Measurements from ENCODE around the gene ANKRD34B.
"Not testable (repeated sequence)": the region's sequence is repeated elsewhere in the genome, so short reads cannot be mapped to it uniquely, and the experiment has no call there.

The ANKRD34B gene

DNA sequence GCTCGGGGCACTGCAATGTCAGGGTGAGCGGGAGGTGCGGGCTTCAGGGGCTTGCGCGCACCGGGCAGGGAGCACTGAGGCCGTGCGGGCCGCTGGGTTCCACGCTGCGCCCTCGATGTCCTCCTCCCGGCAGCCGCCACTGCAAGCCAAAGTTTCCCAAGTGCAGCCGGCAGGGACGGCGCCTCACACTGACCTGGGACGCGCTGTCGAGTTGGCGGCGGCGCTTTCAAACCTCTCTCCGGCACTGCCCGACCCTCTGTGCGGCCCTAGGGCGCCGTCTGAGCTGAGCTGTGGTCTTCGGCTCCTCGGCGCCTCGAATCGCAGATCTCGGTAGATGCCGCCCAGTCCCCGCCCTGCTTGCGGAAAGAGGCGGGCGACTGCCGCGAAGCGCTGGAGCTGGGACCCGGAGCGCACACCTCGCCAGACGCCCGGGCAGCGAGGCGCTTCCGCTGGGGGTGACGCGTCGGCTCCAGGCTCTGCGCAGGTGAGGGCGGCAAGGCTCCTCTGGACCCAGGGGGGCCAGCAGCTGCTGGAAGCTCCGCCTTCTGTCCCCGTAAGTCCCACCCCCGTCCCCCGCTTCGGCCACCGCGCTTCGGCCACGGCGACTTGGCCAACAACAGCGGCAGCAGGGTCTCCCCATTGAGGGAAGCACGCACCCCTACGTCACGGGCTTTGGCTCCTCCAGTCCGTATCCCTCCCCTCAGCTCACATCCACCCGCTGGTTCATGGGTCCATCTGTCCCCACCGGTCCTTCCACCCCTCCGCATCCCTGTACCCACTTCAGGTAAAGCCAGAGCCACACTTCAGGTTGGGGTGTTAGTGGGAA is at the start of gene ANKRD34B:
Gene ANKRD34B, minus strand, starts transcription at position 320 of the 826 bp plus-strand sequence. CDS start 10,261 bp downstream, outside the sequence.
- no peak for DNase-seq

DNA sequence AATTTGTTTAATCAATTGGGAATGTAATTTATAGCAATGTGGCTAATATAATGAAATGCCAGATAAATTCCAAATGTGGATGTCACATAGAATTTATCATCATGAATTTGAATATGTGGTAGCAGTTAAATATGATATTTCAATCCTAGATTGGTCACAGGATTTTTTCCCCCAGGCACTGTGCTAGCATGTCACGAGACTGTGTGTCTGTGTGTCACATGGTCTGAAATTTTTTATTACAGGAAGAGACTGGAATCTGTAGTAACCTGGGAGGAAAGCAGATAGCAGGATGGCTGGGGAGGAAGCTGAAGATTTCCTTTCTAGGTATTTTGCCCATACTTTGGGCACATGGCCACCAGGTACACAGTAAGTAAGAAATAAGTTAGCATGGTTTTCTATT is 49.0 kb upstream of the ANKRD34B start:
- no peak for DNase-seq

DNA sequence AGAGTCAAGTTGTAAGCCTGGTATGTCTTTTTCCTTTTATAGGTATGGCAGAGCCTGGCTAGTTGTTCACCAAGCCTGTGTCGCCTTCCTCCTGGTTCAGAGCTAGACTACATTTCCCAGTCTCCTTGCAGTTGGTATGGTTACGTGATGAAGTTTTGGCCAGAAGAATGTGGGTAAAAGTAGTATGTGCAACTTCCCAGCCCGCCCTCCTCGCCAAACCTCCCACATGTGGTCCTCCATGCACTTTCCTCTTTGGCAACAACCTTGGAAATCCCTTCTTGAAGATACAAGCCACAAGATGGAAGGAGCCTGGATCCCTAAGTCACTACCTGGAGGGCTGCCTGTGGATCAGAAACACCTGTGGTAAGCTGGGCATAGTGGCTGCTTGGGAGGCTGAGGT is 48.4 kb upstream of the ANKRD34B start:
- DNase-seq: no peak

DNA sequence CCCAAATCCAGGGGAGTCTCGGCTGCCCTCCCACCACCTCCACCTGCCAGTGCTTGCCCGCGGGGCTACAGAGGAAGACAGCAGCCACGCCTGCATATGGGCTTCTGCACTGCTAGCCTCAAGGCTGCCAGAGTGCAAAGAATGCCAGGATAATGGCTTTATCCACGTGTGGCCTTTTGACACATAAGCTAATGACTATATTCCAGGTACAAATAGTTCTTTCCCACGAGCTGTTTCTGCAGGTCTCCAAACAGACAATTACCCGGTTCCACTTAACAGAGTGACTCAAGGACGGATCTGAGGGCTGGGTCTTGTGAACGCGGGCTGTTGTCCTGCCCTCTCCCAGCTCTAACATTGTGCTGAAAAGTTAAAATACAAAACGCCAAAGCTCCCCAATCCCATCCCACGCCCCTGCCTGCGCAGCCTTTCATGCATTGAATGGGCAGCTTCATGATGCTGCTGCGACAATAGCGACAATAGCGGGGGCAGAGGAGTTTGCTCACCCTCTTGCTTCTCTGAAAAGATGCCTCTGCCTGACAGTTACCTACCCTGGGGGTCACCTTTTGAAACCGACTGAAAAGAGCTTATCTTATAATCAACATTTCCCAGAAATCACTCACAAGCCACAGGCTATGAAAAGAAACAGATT is 45.3 kb upstream of the ANKRD34B start:
- DNase-seq: no peak

DNA sequence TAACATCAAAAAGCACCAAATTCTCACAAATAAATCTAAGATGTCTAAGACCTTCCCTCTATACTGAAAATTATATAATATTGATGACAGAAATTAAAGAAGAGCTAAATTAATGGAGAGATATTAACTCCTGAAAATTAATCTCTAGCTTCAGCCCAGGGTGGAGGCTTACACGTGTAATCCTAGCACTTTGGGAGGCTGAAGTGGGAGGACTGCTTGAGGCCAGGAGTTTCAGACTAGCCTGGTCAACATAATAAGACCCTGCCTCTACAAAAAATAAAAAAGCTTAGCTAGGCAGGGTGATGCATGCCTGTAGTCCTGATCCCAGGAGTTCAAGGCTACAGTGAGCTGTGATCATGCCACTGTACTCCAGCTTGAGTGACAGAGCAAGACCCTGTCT is 39.6 kb upstream of the ANKRD34B start:
- no peak for DNase-seq

DNA sequence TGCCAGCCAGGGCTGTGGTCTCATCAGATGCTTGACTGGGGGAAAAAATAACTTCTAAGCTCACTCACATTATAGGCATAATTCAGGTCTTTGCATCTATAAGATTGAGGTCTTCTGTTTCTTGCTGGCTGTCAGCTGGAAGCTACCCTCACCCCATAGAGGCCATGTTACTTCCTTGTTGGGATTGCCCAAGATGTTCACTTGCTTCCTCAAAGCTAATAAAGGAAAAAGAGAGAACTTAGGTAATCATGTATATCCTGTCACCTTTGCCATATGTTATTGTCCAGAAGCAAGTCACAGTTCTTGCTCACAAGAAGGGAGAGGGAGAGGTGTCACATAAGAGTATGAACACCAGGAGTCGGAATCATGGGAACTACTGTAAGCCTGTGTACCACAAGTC is 38.7 kb upstream of the ANKRD34B start:
- no peak for DNase-seq

DNA sequence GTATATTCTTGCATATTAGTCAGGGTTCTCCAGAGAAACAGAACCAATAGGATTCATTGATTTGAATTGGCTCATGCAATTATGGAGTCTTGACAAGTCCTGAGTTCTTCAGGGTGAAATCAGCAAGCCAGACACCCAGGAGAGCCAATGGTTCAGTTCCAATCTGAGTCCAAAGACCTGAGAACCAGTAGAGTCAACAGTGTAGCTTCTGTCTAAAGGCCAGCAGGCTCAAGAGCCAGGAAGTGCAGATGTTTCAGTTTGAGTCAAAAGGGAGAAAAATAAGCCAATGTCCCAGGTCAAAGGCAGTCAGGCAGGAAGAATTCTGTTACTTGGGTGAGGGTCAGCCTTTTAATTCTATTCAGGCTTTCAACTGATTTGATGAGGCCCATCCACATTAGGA is 37.8 kb upstream of the ANKRD34B start:
- no peak for DNase-seq

DNA sequence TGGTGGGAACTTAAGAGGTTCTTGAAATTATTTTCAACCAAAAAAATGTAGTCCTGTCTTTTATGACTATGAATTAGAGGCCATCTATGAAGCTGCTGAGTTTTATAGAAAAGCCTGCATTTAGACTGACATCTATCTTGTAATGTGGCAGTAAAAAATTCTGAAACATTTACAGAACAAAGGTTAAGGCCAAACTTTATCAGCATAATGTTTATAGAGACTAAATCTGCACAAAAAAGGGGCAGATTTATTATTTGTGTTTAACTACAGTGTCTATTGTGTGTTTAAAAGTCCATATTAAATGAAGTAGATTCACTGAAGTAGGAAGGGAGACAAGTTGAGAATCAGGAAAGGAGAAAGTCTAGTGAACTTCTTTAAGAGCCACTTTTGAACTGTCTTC is 37.3 kb upstream of the ANKRD34B start:
- DNase-seq: no peak

DNA sequence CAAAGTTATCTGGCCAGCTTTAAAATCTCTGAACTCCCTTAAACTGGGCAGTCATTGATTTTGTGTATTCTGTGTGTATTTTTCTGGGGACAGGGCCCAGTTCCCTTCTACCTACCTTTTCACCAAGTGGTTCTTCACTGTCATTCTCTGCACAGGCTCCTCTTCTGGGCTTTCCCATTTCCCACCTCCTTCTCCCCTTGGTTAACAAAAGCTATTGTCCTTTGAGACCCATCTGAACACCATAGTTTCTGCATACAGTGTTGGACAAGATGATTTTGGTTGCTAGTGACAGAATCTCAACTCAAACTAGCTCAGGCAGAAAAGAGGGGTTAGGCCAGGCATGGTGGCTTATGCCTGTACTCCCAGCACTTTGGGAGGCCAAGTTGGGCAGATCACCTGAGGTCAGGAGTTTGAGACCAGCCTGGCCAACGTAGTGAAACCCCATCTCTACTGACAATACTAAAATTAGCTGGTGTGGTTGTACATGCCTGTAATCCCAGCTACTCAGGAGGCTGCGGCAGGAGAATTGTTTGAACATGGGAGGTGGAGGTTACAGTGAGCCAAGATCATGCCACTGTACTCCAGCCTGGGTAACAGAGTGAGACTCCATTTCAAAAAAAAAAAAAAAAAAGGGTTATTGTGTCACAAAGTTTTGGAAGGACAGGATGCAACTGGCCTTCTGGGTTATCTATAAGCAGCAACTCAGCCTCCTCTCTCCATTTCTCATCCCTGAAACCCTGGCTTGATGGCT is 31.0 kb upstream of the ANKRD34B start:
- no peak for DNase-seq

DNA sequence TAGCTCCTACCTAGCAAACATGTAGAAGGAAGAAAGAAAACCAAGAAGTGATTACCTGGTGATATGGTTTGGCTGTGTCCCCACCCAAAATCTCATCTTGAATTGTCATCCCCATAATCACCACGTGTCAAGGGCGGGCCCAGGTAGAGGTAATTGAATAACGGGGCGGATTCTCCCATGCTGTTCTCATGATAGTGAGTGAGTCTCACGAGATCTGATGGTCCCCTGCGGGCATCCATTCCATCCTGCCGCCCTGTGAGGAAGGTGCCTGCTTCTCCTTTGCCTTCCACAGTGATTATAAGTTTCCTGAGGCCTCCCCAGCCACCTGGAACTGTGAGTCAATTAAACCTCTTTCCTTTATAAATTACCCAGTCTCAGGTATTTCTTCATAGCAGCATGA is 27.4 kb upstream of the ANKRD34B start:
- DNase-seq: no peak

DNA sequence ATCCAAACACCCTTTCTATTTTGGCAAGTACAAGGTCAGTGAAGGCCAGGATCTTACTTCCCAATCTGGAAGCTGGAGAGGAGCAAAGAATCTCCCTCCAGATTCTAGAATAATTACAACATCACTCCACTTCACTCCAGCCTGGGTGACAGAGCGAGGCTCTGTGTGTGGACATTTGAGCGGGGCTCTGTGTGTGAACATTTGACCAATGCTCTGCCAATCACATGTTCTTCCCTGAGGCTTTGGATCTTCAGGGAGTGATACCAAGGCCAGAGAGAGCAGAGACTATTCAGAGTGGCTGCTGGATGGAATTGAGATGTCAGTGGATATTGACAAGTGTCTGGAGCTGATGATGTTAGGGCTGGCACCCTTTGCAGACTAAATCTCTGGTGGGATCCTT is 24.7 kb upstream of the ANKRD34B start:
- no peak for DNase-seq

DNA sequence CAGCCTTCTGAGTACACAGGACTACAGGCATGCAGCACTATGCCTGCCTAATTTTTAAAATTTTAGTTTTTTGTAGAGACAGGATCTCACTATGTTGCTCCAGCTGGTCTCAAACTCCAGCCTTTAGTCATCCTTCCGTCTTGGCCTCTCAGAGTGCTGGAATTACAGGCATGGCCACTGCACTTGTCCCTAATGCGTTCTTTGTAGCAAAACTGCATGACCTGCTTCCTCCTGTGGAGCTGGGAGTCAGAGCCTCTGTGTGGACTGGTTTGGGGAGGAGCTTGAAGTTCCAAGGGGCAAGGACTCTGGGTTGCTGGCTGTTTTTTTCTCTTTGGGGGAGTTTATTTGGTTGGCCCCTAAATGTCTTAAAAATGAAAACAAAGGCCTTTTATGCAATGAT is 22.7 kb upstream of the ANKRD34B start:
- no peak for DNase-seq

DNA sequence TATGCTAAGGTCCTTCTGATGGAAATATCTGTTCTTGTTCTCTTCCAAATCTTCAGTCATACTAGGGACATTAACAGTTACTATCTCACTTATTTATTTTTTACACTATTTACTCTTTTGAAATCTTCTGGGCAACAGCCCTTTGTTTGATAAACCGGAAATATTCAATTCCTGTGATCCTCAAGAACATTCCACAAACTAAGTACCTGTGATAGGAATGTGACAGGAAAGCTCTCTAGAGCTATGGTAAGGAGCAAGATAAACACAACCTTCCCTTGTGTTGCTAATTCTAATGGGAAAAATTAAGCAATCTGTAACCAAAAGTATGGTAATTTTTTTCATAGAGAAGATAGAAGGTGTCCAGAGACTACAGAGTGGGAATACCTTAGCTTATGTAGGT is 22.0 kb upstream of the ANKRD34B start:
- DNase-seq: no peak

DNA sequence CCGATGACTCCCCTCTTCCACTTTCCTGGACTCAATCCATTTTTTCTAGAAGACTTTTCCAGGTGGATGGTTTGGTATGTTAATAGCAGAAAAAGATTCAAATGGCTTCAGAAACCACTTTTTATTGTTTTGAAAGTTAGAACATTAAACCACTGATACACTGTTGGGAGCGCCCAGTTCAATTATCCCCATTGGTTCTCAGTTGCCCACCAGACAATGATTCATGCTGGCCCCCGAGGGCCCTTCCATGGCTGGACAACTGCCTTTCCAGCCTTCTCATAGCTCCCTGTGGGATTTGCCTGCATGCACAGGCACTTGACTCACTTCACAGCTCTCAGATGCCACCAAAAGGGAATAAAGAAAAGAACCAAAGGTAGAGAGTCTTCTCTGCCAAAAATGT is 21.3 kb upstream of the ANKRD34B start:
- DNase-seq: no peak

DNA sequence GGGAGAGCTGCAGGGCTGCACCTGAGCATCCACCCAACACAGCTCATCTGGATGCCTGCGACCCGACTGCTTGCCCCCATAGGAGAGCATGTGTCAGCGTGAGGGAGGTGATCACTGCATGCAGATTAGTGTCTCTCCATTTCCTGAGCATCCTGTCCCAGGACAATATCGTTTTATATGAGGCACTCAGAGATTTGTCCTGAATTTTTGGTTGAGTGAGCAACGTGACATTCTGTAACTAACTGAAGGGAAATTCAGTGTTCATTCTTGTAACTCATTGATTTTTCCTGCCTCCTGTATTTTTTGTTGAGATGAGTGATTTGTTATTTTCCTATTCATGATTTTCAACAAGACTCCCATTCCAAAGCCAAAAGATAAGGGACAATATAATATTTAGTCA is 20.7 kb upstream of the ANKRD34B start:
- no peak for DNase-seq

DNA sequence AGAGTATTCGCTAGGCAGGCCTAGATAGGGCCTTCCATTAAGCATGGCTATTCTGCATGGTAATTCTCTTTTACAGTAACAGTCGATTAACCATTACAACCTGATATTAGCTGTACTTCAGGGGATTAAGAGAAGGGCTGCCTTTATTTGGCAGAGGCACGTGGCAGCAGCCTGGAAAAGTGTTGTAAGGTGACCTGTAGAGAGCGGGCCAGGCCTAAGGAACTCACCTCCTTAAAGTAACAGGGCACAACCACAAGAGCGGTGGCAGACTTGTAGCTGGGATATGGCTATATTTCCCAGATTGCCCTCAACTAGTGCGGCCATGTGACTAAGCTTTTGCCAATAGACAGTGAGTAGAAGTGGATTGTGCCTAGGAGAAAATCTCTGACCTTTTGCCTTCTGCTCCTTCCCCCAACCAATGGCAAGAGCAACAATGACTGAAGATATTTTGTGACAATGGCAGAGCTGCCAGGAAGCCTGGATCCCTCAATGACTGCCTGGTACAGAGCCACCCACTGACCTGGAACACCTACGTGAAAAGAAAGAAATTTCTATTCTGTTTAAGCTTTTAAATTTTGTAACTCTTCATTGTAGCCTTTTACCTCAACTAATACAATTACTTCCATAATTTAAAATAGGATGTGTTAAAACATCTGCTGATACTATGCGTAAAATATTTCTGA is 18.9 kb upstream of the ANKRD34B start:
- no peak for DNase-seq

DNA sequence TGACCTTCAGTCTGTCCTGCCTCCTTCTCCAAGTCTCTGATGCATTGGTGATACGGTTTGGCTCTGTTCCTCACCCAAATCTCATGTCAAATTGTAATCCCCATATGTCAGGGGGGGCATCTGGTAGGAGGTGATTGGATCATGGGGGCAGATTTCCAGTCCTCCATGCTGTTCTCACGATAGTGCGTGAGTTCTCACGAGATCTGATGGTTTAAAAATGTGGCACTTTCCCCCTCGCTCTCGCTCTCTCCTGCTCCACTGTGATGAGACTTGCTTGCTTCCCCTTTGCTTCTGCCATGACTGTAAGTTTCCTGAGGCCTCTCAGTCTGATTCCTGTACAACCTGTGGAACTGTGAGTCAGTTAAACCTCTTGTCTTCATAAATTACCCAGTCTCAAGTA is 14.7 kb upstream of the ANKRD34B start:
- DNase-seq: no peak

DNA sequence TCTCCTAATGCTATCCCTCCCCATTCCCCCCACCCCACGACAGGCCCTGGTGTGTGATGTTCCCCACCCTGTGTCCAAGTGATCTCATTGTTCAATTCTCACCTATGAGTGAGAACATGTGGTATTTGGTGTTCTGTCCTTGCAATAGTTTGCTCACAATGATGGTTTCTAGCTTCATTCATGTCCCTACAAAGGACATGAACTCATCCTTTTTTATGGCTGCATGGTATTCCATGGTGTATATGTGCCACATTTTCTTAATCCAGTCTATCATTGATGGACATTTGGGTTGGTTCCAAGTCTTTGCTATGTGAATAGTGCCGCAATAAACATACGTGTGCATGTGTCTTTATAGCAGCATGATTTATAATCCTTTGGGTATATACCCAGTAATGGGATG is 10.2 kb upstream of the ANKRD34B start:
- not testable (repeated sequence) for DNase-seq

DNA sequence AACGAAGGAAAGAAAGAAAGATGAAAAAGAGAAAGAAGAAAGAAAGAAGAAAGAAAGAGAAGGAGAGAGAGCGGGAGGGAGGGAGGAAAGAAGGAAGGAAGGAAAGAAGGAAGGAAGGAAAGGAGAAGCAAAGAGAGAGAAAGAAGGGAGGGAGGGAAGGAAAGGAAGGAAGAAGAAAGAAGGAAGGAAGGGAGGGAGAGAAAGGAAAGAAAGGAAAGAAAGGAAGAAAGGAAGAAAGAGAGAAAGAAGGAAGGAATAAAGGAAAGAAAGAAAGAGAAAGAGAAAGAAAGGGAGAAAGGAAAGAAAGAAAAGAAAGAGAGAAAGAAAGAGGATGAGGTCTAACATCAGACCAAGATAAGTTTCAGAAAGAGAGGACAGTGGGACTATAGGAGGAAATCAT is 9.0 kb upstream of the ANKRD34B start:
- no peak for DNase-seq

DNA sequence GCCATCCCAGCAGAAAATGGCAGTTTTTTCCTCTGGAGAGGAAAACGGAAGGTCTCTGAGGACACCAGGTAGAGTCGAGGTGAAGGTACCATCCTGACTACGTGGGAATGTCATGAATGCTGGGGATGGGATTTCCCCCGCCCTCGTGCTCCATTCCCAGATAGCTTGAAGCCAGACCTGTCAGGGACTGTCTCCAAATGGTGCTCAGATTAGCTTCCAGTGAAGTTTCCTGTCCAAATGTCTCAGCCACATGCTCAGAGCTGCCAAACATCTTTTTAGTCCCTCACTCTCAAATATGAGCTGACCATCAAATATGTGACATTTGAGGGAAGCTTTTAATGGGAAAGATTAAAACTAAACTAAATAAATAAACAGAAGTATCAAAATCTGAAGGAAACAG is 7.6 kb upstream of the ANKRD34B start:
- DNase-seq: no peak

DNA sequence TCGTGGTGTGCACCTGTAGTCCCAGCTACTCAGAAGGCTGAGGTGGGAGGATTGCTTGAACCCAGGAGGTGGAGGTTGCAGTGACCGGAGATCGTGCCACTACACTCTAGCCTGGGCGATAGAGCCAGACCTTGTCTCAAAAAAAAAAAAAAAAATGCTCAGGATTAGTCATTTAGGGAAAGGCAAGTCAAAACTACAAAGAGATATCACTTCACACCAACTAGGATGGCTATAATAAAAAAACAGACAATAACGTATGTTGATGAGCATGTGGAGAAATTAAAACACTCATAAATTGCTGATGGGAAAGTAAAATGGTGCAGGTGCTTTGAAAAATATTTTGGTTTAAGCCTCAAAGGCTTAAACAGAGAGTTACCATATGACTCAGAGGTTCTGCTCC is 6.3 kb upstream of the ANKRD34B start:
- DNase-seq: no peak

DNA sequence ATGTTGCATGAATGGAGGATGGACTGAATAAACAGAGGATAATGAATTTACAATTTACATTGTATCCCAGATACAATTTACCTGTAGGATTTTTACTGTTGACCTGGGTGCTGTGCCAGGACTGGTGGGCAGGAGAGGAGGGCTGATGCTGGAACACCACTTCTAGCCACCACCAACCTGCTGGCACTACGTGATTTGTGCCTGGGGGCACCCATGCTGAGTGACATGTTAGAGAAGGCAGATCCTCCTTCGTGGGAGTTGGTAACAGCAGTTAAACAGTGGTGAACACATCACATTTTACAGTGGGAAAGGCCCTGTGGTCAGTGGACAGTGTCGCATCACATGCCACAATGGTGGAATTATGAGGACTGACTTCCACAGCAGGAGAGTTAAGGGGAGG is 3.0 kb upstream of the ANKRD34B start:
- no peak for DNase-seq
